ENCODE results near the gene STAB2. TPM values are rescaled to one million over a fixed set of nuclear protein-coding genes. Genes with fewer than 3 reads are reported as not detected.

The STAB2 gene
- total RNA-seq, 4 donors from 2014 or later: 0.95 TPM; not detected in 3

DNA sequence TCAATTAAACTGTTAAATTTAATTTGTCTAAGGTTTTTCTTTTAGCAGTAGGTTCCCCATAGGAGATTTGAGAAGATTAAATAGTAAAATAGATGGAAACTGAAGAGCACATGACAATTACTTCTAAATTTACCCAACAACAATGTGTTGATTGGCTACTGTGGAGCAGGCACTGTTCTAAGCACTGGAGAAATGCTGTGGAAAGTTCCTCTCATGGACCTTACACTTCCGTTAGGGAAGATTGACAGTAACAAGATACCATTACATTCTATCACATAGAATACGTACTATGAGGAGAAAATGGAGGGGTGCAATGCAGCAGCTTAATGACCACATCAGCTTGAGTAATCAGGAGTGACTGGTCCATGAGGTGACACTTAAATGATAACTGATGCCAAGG is 8.1 kb upstream of the STAB2 start:
- no peak for DNase-seq
- Histone ChIP-seq H3K4me3 (no peak overlapping the region), H3K4me1 (peaks cover 0 to 5% (median 0%) of the 10 kb centered on the region in 3 donors), H3K9me3 (no peaks in the 10 kb centered on the region), H3K27ac (no peak overlapping the region), H3K36me3 (no peaks in the 10 kb centered on the region), H3K27me3 (peaks cover 0 to 10% (median 0%) of the 10 kb centered on the region in 4 donors)
- intact Hi-C loops (cut with DNase I): no loop called here
- TF ChIP-seq, protein P1, sequence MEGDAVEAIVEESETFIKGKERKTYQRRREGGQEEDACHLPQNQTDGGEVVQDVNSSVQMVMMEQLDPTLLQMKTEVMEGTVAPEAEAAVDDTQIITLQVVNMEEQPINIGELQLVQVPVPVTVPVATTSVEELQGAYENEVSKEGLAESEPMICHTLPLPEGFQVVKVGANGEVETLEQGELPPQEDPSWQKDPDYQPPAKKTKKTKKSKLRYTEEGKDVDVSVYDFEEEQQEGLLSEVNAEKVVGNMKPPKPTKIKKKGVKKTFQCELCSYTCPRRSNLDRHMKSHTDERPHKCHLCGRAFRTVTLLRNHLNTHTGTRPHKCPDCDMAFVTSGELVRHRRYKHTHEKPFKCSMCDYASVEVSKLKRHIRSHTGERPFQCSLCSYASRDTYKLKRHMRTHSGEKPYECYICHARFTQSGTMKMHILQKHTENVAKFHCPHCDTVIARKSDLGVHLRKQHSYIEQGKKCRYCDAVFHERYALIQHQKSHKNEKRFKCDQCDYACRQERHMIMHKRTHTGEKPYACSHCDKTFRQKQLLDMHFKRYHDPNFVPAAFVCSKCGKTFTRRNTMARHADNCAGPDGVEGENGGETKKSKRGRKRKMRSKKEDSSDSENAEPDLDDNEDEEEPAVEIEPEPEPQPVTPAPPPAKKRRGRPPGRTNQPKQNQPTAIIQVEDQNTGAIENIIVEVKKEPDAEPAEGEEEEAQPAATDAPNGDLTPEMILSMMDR (IDR thresholded peaks at IDR 0.05): no peak
- no peak for TF ChIP-seq POLR2A (IDR thresholded peaks at IDR 0.05)
- WGBS, 2 donors: 78 to 84% methylated on average over 2 of the region's 2 CpGs

DNA sequence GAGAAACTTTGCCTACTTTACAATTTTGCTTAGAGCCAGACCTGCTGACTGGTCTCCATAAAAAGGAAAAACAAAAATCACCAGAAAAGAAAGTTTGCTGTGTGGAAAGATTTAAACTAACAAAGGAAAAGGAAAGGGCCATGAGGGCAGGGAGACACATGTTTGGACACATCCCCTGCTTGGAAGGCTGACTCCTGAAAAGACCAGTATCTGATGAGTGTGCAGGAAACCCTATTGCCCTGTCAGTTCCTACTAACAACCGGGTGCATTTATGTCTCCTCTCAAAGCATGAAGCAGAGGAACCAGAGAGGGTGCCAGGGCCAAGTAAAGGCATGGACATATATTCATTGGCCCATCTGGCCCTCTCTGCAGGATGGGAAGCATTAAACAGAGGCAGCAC is 7.0 kb upstream of the STAB2 start:
- no peak overlapping the region for H3K4me3 ChIP-seq
- peaks cover 0 to 5% (median 0%) of the 10 kb centered on the region in 3 donors for H3K4me1 ChIP-seq
- 11 to 18% methylated on average over 1 of the region's 1 CpG for WGBS, 2 donors
- peaks cover 0 to 11% (median 0%) of the 10 kb centered on the region in 4 donors for H3K27me3 ChIP-seq
- no peak overlapping the region for H3K27ac ChIP-seq
- H3K9me3 ChIP-seq: no peaks in the 10 kb centered on the region
- no peaks in the 10 kb centered on the region for H3K36me3 ChIP-seq
- no peak for DNase-seq
- TF ChIP-seq, protein P1 (IDR thresholded peaks at IDR 0.05): no peak
- no peak for TF ChIP-seq POLR2A (IDR thresholded peaks at IDR 0.05)
- intact Hi-C loops (cut with DNase I): no loop called here

DNA sequence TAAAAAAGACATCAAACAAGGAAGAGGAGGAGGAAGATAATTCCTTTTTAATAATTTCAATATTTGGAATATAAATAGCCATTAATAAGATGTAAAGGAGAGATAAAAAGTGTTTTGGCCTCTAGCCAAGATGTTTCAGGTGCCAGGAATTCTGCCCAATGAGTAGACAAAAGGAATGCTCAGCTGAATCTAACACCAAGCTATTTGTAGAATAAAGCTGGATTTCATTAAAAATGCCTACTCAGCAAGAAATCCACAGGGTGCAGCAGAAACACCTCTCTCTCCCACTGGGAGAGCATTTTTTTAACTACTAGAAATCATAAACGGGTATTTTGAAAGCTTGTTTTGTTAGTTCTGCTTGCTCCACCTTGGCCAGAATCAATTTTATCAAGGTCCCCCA is 4.1 kb upstream of the STAB2 start:
- no peaks in the 10 kb centered on the region for H3K9me3 ChIP-seq
- no peak overlapping the region for H3K4me3 ChIP-seq
- H3K4me1 ChIP-seq: no peaks in the 10 kb centered on the region
- no peaks in the 10 kb centered on the region for H3K36me3 ChIP-seq
- intact Hi-C loops (cut with DNase I): no loop called here
- no peak for DNase-seq
- H3K27me3 ChIP-seq: peaks cover 0 to 11% (median 0%) of the 10 kb centered on the region in 4 donors
- 29 to 33% methylated on average over 1 of the region's 1 CpG for WGBS, 2 donors
- TF ChIP-seq, protein P1 (IDR thresholded peaks at IDR 0.05): no peak
- no peak for TF ChIP-seq POLR2A (IDR thresholded peaks at IDR 0.05)
- no peak overlapping the region for H3K27ac ChIP-seq

DNA sequence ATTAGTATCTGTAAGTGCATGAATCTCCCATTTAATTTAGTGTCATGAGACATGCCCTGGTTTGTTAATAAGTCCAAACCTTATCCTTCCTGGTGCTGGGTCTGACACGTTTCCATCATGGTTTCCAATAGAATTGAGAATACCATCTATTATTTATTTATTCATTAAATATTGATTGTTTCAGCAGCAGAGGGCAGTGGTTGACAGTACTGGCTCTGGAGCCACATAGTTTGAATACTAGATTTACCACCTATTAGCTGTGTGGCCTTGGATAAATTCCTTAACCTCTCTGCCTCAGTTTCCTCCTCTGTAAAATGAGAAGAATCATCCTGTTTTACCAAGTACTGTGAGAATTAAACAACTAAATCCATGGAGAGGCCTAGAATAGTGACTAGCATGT is 941 bp upstream of the STAB2 start:
- H3K27ac ChIP-seq: no peak overlapping the region
- H3K36me3 ChIP-seq: no peaks in the 10 kb centered on the region
- no peak for DNase-seq
- H3K4me3 ChIP-seq: no peak overlapping the region
- no peak for TF ChIP-seq POLR2A (IDR thresholded peaks at IDR 0.05)
- TF ChIP-seq, protein P1 (IDR thresholded peaks at IDR 0.05): peak in 1 of 6 experiments; percentile 12
- H3K9me3 ChIP-seq: no peaks in the 10 kb centered on the region
- WGBS, 2 donors: 33 to 48% methylated on average over 1 of the region's 1 CpG
- peaks cover 0 to 6% (median 0%) of the 10 kb centered on the region in 4 donors for H3K27me3 ChIP-seq
- no peaks in the 10 kb centered on the region for H3K4me1 ChIP-seq
- intact Hi-C loops (cut with DNase I): no loop called here

DNA sequence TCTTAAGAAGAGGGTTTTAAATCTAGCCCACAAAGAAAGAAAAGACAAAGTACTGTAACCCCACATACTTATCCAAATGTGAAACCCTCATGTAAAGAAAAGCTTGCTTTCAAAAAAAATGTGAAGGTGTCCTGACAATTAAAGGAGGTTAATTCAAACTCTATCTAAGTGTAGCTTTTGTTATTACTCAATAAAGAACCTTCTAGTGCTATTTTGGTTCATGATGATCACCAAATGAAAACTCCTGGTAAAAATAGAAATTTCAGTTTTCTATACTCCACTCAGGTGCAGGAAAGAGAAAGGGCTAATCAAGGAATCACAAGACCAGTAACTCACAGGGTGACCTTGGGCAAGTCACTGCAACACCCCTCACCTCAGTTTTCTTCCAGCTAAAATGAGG is 1.6 kb downstream of the STAB2 start:
- intact Hi-C loops (cut with DNase I): no loop called here
- Histone ChIP-seq H3K36me3 (no peaks in the 10 kb centered on the region), H3K27me3 (peaks cover 0 to 9% (median 0%) of the 10 kb centered on the region in 4 donors), H3K4me3 (no peak overlapping the region), H3K4me1 (no peaks in the 10 kb centered on the region), H3K9me3 (no peaks in the 10 kb centered on the region), H3K27ac (no peak overlapping the region)
- DNase-seq: no peak
- no peak for TF ChIP-seq POLR2A (IDR thresholded peaks at IDR 0.05)
- TF ChIP-seq, protein P1 (IDR thresholded peaks at IDR 0.05): no peak

Measured in esophagus squamous epithelium (tissue), 5 donors.